GM21717 (cell line): ENCODE data around the gene PABPN1.
"Not testable (repeated sequence)": the region's sequence is repeated elsewhere in the genome, so short reads cannot be mapped to it uniquely, and the experiment has no call there.

Source experiments
- ATAC-seq: cut with Tn5 transposase; IDR thresholded peaks from one replicate; pipeline ENCODE4 v1.9.1; 2021; ENCODE audit warnings: mild to moderate bottlenecking, moderate library complexity; ENCODE audit not compliant: unreplicated experiment

Gene PABPN1, protein sequence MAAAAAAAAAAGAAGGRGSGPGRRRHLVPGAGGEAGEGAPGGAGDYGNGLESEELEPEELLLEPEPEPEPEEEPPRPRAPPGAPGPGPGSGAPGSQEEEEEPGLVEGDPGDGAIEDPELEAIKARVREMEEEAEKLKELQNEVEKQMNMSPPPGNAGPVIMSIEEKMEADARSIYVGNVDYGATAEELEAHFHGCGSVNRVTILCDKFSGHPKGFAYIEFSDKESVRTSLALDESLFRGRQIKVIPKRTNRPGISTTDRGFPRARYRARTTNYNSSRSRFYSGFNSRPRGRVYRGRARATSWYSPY

DNA sequence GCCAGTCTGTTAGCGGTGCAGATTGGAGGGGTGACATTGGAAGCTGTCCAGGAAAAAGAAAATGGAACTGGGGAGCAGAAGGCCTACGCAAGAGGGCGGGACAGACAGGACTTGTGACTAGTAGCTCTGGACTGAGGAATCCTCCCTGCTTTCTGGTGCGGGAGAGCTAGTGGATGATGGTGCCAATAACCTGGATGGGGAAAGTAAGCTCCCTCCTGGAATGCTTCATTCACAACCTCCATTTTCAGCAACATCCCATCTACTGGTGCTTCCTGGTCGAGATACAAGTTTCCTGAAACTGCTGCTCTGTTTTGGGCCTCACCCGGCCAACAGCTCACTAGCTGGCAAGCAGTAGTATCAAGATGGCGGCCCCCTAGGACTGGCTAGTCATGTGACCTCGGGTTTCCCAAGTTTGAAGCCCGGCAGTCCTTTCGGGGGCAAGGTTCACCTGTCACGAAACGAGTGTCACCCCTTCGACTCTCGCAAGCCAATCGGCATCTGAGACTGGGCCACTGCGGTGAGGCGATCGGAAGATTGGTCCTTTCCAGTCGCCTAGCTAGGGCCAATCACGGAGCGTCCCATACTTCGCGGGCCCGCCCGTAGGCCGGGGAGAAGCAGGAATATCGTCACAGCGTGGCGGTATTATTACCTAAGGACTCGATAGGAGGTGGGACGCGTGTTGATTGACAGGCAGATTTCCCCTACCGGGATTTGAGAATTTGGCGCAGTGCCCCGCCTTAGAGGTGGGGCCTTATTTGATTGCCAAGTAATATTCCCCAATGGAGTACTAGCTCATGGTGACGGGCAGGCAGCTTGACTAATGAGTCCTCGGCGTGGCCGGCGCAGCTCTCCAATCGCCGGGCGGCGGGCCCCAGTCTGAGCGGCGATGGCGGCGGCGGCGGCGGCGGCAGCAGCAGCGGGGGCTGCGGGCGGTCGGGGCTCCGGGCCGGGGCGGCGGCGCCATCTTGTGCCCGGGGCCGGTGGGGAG is at the start of gene PABPN1:
PABPN1 (plus strand) TSS at position 874 of the 988 bp plus-strand sequence; CDS start at position 887, 13 bp downstream.
- ATAC-seq: peak; percentile 83

DNA sequence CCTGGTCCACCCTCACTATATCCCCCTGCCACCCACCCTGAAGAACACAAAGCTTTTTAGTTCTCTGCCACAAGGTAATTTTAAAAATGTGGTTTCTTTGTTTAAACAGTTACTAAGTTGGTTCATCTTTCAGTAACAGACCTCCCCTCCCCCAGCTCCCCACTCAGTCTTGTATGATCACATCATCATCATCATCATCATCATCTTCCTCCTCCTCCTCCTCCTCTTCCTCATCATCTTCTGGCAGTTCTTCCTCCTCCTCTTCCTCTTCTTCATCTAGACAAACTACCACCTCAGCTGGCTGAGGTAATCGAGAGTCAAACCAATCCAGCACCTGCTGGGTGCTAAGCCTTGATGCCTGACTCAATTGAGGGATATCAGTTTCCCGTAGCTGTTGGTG is 45.8 kb upstream of the PABPN1 start:
- ATAC-seq: no peak

- ATAC-seq: no peak
These were observed 44.1 kb upstream of the PABPN1 start for GRCh38 chr14:23277189-23277588.

DNA sequence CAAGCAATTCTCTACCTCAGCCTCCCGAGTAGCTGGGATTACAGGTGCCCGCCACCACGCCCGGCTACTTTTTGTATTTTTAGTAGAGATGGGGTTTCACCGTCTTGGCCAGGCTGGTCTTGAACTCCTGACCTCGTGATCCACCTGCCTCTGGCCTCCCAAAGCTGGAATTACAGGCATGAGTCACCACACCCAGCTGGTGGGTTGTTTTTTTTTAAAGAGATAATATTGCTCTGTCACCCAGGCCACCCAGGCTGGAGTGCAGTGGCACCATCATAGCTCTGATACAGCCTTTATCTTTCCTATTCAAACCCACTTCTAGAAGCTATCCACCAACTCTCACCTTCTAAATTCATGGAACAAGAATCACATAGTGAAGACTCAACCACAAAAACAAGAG is 43.3 kb upstream of the PABPN1 start:
- ATAC-seq: not testable (repeated sequence)

GRCh38 chr14:23281247-23281646 is 40.0 kb upstream of the PABPN1 start:
- ATAC-seq: no peak

DNA sequence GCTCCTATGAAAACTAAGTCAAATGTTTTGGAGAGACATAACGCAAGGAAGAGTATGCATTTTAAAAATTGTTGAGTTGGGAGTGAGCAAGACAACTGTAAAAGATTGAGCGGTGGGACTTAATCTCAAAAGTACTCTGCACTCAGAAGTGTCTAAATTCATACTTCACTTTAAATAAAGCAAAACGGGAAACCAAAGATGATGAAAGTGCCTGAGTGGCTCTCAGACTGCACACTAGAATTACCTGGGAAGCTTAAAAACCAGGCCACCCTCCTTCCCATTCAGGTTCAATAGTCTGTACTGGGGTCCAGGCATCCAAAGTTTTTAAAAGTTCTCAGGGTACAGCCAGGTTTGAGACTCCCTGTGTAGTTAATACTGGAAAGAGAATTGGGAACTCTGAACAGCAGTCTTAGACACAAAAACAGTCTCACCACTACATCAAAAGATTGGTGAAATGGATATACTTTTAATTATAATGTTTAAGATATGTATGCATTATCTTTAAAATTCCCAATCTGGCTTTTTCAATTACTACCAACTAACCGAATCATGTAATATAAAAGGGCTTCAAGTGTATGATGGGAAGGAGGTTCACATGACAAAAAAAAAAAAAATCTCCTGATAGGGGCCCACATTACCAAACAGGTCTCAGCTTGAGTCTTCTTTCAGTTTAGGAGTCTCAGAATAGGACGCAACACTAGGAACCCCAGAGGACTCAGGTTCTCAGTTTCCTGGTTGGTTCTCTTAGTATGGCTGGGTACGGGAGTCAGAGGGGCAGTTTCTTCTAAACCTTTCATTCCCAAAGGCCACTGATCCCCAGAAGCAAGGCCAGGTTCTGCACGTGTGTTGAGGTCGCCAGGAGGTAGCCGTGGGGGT is 36.4 kb upstream of the PABPN1 start:
- ATAC-seq: no peak

DNA sequence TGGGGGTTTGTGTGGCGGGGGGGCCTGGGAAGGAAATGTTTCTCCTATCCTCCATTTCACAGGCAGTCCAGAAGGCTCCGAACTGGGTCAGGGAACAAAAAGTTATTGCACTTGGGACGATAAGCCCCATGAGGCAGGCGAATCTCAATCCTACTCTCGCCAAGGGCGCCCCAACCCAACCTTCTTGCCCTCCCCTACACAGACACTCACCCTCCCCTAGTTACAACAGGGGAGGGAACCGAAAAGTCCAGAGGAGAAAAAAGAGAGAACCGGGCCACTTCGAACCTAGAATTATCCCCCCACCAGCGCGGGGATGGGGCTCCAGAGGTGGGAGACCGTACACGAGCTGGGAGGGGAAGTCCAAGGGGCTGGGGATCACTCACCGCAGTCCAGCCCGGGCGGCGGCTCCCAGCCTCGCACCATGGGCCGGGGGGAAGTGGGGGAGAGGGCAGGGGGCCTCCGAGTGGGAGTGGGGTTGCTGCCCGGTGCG is 35.7 kb upstream of the PABPN1 start:
- ATAC-seq: peak; percentile 17

- ATAC-seq: peak; percentile 96
These were observed 35.0 kb upstream of the PABPN1 start, which contains the start of gene HOMEZ for GRCh38 chr14:23286020-23286901. HOMEZ (minus strand) TSS chr14:23286132; CDS start chr14:23285952, 180 bp downstream.

DNA sequence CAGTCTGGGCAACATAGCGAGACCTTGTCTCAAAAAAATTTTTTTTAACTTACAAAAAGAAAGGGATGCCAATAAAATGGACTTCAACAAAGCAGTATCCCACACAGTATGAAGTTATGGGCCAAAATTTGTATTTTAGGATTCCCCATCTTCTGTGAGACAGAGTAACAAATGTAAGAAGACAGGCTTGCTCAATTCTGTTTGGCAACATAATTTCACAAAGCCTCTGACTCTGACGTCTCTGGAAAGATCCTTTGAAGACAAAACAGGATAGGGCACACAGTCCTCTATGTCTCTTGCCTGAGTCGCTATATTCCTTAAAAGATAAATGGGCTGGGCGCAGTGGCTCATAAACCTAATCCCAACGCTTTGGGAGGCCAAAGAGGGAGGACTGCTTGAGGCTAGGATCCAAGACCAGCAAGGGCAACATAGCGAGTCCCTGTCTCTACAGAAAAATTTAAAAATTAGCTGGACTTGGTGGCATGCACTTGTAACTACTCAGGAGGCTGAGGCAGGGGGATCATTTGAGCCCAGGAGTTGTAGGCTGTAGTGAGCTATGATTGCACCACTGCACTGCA is 34.3 kb upstream of the PABPN1 start:
- ATAC-seq: no peak

DNA sequence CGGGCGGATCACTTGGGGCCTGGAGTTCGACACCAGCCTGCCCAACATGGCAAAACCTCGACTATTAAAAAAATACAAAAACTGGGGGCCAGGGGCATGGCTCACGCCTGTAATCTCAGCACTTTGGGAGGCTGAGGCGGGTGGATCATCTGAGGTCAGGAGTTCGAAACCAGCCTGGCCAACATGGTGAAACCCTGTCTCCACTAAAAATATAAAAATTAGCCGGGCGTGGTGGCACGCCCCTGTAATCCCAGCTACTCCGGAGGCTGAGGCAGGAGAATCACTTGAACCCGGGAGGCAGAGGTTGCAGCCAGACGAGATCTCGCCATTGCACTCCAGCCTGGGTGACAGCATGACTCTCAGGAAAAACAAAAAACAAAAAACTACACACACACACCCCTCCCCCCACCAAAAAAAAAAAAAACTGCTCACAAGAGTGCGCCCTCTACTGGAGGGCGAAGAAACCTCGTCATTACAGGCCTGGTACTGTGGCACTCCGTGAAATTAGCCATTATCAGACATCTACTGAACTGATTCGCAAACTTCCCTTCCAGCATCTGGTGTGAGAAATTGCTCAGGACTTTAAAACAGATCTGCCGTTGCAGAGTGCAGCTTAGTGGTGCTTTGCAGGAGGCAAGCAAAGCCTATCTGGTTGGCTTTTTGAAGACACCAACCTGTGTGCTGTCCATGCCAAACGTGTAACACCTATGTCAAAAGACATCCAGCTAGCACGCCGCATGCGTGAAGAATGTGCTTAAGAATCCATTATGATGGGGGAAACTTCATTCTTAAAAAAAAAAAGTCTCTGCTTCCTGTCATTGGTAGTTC is 26.3 kb upstream of the PABPN1 start:
- no peak for ATAC-seq

- ATAC-seq: no peak
These were observed 25.1 kb upstream of the PABPN1 start for GRCh38 chr14:23296012-23296777.

DNA sequence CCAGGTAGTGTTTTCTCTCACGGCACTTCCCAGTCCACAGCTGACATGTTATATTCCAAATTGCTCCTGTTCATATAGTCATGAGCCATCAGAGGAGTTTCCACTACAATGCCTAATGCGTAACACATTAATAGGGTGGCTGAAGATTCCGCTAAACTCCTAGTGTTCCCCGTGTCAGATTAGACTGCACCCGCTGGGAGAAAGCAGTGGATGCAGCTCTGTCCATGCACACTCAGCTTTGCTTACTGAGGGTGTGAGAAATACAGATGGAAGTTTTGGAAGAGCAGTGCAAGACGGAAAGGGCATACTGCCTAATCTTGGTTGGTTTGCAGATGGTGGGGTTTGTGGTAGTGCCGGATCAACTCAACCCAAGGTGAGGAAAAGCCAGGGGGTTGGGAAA is 24.2 kb upstream of the PABPN1 start:
- no peak for ATAC-seq

DNA sequence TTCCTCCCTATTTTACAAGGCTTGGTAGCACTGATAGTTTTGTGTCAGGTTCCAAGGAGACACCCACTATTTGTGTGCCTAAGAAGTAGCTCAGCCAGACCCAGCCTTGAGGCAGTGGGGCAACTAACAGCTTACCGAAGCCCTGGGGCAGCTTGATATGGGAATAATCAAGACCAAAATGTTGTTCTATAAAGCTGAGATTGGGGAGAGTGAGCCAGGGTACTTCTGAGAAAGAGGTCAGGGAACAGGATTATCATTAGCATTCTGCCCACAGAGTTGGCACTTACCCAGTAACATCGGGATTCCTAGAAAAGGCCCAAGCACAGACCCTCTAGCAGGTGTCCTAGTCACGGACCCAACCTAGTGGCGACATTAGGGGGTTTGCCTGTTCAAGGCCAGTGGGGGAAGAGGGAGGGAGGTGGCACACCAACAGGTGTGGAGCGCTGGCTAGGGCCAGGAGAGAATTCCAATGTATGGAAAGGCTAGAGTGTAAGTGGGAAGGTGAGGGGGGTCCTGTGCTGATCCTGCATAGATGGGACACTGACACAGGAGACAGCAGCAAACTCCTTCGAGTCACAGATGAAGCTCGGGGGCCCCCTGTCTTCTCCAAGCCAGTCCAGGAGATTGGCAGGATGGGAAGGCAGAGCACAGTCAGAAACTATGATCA is 23.5 kb upstream of the PABPN1 start:
- ATAC-seq: no peak

DNA sequence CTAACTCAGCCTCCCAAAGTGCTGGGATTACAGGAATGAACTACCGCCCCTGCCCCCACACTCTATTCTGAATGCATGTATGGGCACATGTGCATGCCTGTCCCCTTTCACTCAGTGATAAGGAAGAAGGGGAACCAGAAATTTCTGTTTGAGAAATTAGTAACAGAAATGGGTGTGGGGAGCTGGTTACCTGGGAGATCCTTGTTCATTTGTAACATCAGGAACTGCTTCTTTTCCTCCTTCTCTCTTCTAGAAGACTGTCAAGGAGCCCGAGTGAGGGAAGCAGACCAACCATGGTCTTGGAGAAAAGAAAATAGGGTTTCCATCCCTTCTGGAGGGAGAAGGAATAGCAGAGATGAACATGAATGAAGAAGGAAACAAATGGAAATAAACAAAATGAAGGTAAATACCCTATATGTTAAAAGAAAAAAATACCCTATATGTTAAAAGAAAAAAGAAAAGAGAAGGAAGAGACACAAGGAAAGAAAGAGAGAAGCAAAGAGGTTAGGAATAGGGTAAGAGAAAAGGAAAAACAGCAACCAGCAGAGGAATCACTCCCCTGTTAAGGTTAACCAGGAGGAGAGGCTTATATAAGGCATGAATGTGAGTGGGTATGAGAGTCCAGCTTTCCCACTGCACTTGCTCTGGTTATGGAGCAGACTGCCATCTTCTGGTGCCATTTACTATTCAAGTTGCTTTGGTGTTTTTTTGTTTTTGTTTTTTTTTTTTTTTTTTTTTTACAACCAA is 21.9 kb upstream of the PABPN1 start:
- ATAC-seq: no peak

DNA sequence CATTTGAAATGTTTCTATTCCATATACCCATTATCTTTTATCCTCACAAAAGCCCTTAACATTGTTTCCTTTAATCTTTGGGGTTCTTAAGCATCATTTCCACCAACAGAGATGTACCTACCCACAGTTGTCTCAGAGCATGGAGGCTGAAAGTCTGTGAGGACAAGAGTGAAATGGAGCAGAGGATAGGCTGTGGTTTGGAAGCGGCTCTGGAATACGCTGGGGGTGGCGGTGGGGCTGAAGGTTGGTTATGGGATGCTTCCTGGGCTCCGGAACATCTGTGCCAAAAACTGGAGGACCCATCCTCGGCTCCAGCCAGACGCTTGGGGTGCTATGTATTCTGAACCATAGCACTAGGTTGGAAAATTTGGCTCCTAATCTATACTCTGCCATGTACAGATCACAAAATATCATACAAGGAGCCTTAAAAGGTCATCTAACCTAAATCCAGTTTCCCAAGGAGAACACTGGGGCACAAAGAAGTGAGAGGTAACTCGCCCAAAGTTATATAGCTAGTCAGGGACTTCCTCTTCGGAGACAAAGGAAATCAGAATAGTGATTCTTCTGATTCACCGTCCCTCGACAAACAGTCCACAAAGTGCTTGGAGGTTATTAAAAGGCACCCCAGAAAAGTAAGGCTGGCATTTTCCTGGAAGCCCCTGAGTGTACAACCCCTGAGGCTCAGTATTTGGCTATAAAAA is 21.1 kb upstream of the PABPN1 start:
- no peak for ATAC-seq

GRCh38 chr14:23300687-23301223 is 20.5 kb upstream of the PABPN1 start:
- no peak for ATAC-seq
